MCF 10A (cell line): ENCODE results near the gene TCERG1. TPM values are rescaled to one million over a fixed set of nuclear protein-coding genes. Genes with fewer than 3 reads are reported as not detected.
"Not testable (repeated sequence)": the region's sequence is repeated elsewhere in the genome, so short reads cannot be mapped to it uniquely, and the experiment has no call there.

Experiments
- BruUV-seq: library from RNA; stranded (reverse); fragments of 400-500 nt; replicated peaks from 2 replicates; lab custom pipeline; 2021; lab: Mats Ljungman, UMichigan
- CTCF ChIA-PET: fragments of 300-600 bp; sonication (Branson Sonifier 250); formaldehyde crosslinking; extraction: SDS; loops from one replicate; lab custom pipeline; 2021; ENCODE audit warnings: antibody characterized with exemption, inconsistent platforms; lab: Yijun Ruan, JAX
- POLR2A ChIA-PET: fragments of 300-600, 350-650 bp; sonication (Branson Sonifier 250); formaldehyde crosslinking; extraction: SDS; loops from one replicate; lab custom pipeline; 2020; ENCODE audit warnings: antibody characterized with exemption, inconsistent platforms; lab: Yijun Ruan, JAX
- DNase-seq: peaks from one replicate; pipeline ENCODE4 v3.0.0-alpha.2; 2018; ENCODE audit not compliant: unreplicated experiment
- H3K27ac Mint-ChIP-seq: one replicate; pipeline ENCODE4 v1.8.0; 2022; ENCODE audit warnings: mild to moderate bottlenecking, low read depth, mixed read lengths; ENCODE audit not compliant: unreplicated experiment
- H3K27me3 Mint-ChIP-seq: one replicate; pipeline ENCODE4 v1.8.0; 2022; ENCODE audit warnings: mixed read lengths; ENCODE audit not compliant: insufficient read depth, unreplicated experiment
- H3K36me3 Mint-ChIP-seq: one replicate; pipeline ENCODE4 v1.8.0; 2022; ENCODE audit warnings: mild to moderate bottlenecking, moderate library complexity, mixed read lengths; ENCODE audit not compliant: insufficient read depth, unreplicated experiment
- H3K4me1 Mint-ChIP-seq: one replicate; pipeline ENCODE4 v1.8.0; 2022; ENCODE audit warnings: mixed read lengths; ENCODE audit not compliant: insufficient read depth, unreplicated experiment
- H3K4me3 Mint-ChIP-seq: one replicate; pipeline ENCODE4 v1.8.0; 2022; ENCODE audit warnings: mild to moderate bottlenecking, moderate library complexity, mixed read lengths; ENCODE audit not compliant: unreplicated experiment
- H3K9me3 Mint-ChIP-seq: one replicate; pipeline ENCODE4 v1.8.0; 2022; ENCODE audit warnings: mixed read lengths; ENCODE audit not compliant: unreplicated experiment
- CTCF ChIP-seq: fragments of 200-600 bp; IDR thresholded peaks from one replicate; pipeline ENCODE4 v1.8.0; 2022; ENCODE audit warnings: antibody characterized with exemption, mild to moderate bottlenecking; ENCODE audit not compliant: unreplicated experiment
- intact Hi-C: fragments of 100-400 bp; cut with micrococcal nuclease; formaldehyde crosslinking; loops from 2 replicates; pipeline ENCODE4 v1.14.1; 2022
- total RNA-seq: library from RNA; stranded (reverse); gene quantifications from 2 replicates; pipeline ENCODE4 v1.2.3, GENCODE V29; 2022

The TCERG1 gene
- total RNA-seq, 1 experiment from 2014 or later = 134 TPM

- H3K4me3 Mint-ChIP-seq = no peak overlapping the region
- TF ChIP-seq CTCF = no peak
- no TSS peak for BruUV-seq
- H3K9me3 Mint-ChIP-seq = no peaks in the 10 kb centered on the region
- H3K27ac Mint-ChIP-seq = no peak overlapping the region
- H3K4me1 Mint-ChIP-seq = no peaks in the 10 kb centered on the region
- peaks cover 75% of the 10 kb centered on the region for H3K27me3 Mint-ChIP-seq
- ChIA-PET POLR2A (interaction anchor here (0.6 kb wide), 1 partner anchor 174 kb away, joined by 3 read pairs; no protein-coding TSS in a partner anchor), CTCF (interaction anchor here (0.5 to 12.6 kb wide), 6 partner anchors 16 to 1910 kb away, joined by 3 to 485 read pairs (median 3); no protein-coding TSS in a partner anchor)
- H3K36me3 Mint-ChIP-seq = no peaks in the 10 kb centered on the region
- intact Hi-C loops = loop anchor here (10.0 kb wide), 1 partner anchor 1505 kb away; no protein-coding TSS in a partner anchor
- no peak for DNase-seq
These were observed 102.5 kb downstream of the TCERG1 start for GRCh38 chr5:146549615-146550014.

DNA sequence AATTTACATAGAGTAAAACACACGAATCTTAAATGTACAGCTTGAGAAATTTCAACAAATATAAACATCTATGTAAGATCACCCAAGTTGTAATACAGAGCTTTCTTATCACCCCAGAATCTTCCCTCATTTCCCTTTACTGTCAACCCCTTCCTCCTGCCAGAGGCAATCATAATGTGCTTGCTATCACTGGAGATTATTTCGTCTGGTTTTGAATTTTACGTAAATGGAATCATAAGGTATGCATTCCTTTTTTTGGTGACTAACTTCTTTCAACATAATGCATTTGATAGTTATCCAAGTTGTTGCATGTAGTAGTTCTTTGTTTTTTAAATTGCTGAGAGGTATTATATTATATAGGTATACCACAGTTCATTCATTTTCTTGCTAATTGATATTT lies 106.3 kb downstream of the TCERG1 start:
- no peak for DNase-seq
- H3K36me3 Mint-ChIP-seq = no peaks in the 10 kb centered on the region
- H3K9me3 Mint-ChIP-seq = no peaks in the 10 kb centered on the region
- H3K4me3 Mint-ChIP-seq = no peak overlapping the region
- no TSS peak for BruUV-seq
- intact Hi-C loops = loop anchor here (10.0 kb wide), 1 partner anchor 1501 kb away; no protein-coding TSS in a partner anchor
- TF ChIP-seq CTCF = no peak
- CTCF ChIA-PET = interaction anchor here (1.3 to 4.7 kb wide), 4 partner anchors 11 to 635 kb away, joined by 5 to 32 read pairs (median 14); no protein-coding TSS in a partner anchor
- H3K27ac Mint-ChIP-seq = no peak overlapping the region
- POLR2A ChIA-PET = interaction anchor here (0.8 kb wide), 1 partner anchor 412 kb away, joined by 3 read pairs; no protein-coding TSS in a partner anchor
- H3K27me3 Mint-ChIP-seq = peaks cover 46% of the 10 kb centered on the region
- no peaks in the 10 kb centered on the region for H3K4me1 Mint-ChIP-seq

GRCh38 chr5:146556884-146557283 lies 109.8 kb downstream of the TCERG1 start:
- H3K4me1 Mint-ChIP-seq, H3K9me3 Mint-ChIP-seq, H3K27ac Mint-ChIP-seq, BruUV-seq, H3K36me3 Mint-ChIP-seq, H3K4me3 Mint-ChIP-seq, POLR2A ChIA-PET, DNase-seq: not testable (repeated sequence)
- intact Hi-C loops = loop anchor here (10.0 kb wide), 1 partner anchor 1498 kb away; no protein-coding TSS in a partner anchor
- CTCF ChIA-PET = interaction anchor here (4.7 kb wide), 1 partner anchor 409 kb away, joined by 32 read pairs; no protein-coding TSS in a partner anchor
- H3K27me3 Mint-ChIP-seq = peaks cover 19% of the 10 kb centered on the region

GRCh38 chr5:146560205-146560812 lies 113.2 kb downstream of the TCERG1 start:
- DNase-seq = no peak
- H3K4me1 Mint-ChIP-seq = no peaks in the 10 kb centered on the region
- CTCF ChIA-PET = no interaction called here
- no peak overlapping the region for H3K27ac Mint-ChIP-seq
- H3K36me3 Mint-ChIP-seq = no peaks in the 10 kb centered on the region
- H3K27me3 Mint-ChIP-seq = no peaks in the 10 kb centered on the region
- no TSS peak for BruUV-seq
- no peak for TF ChIP-seq CTCF
- intact Hi-C loops = no loop called here
- no peaks in the 10 kb centered on the region for H3K9me3 Mint-ChIP-seq
- no peak overlapping the region for H3K4me3 Mint-ChIP-seq
- POLR2A ChIA-PET = no interaction called here

Other genes with a start within 250 kb of the TCERG1 start
- 25.6 and 27.9 TPM in 2 replicates for gene RBM27, start 243.7 kb upstream of the TCERG1 start, total RNA-seq
- 0.16 TPM in 1 of 2 replicates, not detected in the other for gene POU4F3, start 108.5 kb upstream of the TCERG1 start, total RNA-seq
- not detected in 2 replicates for gene GPR151, start 68.9 kb downstream of the TCERG1 start, total RNA-seq